DND-41 (cell line): Measurements from ENCODE around the gene CCDC83.
A peak's percentile ranks its signal among the peaks of the same experiment; 100 is the strongest.

Experiments used
- ATAC-seq: fragments of 200-7000 bp; cut with Tn5 transposase; 3 replicates; pipeline ENCODE4 v1.9.1; 2021; ENCODE audit warnings: low read depth; ENCODE audit not compliant: insufficient read depth
- DNase-seq: peaks from one replicate; pipeline ENCODE4 v3.0.0-alpha.2; 2020
- H2AFZ ChIP-seq: 2 replicates; pipeline ENCODE4 v1.6.0; 2012; ENCODE audit warnings: low read depth, low read length
- H3K27ac ChIP-seq: 2 replicates; pipeline ENCODE4 v1.5.1; 2012; ENCODE audit warnings: low read length, inconsistent platforms
- H3K27me3 ChIP-seq: fragments of 200-600 bp; sonication (generic); 2 replicates; pipeline ENCODE4 v1.6.0; 2012; ENCODE audit warnings: low read length, mild to moderate bottlenecking, inconsistent platforms; ENCODE audit not compliant: insufficient read depth, poor library complexity
- H3K36me3 ChIP-seq: 2 replicates; pipeline ENCODE4 v1.5.1; 2012; ENCODE audit warnings: low read length, inconsistent platforms; ENCODE audit not compliant: insufficient read depth
- H3K4me1 ChIP-seq: 2 replicates; pipeline ENCODE4 v1.5.1; 2012; ENCODE audit warnings: mild to moderate bottlenecking, low read length; ENCODE audit not compliant: insufficient read depth
- H3K4me2 ChIP-seq: 2 replicates; pipeline ENCODE4 v1.6.0; 2012; ENCODE audit warnings: mild to moderate bottlenecking, moderate library complexity, low read length, inconsistent platforms; ENCODE audit not compliant: insufficient read depth
- H3K4me3 ChIP-seq, 2 experiments: fragments of 200-600 bp in 1 of 2; shearing (Covaris generic) in 1 of 2; 2 replicates each; pipeline ENCODE4 v1.5.1; 2012 to 2016; ENCODE audit warnings: inconsistent platforms in 2 of 2, low read length in 2 of 2, mild to moderate bottlenecking in 2 of 2, low read depth in 1 of 2, moderate library complexity in 1 of 2
- H3K79me2 ChIP-seq: 2 replicates; pipeline ENCODE4 v1.6.0; 2012; ENCODE audit warnings: low read length, inconsistent platforms; ENCODE audit not compliant: insufficient read depth
- H3K9ac ChIP-seq: 2 replicates; pipeline ENCODE4 v1.6.0; 2012; ENCODE audit warnings: low read depth, mild to moderate bottlenecking, inconsistent platforms, low read length, moderate library complexity
- H3K9me3 ChIP-seq: 2 replicates; pipeline ENCODE4 v1.5.1; 2012; ENCODE audit warnings: low read length, moderate library complexity, mild to moderate bottlenecking, inconsistent platforms; ENCODE audit not compliant: insufficient read depth, severe bottlenecking
- H4K20me1 ChIP-seq: 2 replicates; pipeline ENCODE4 v1.6.0; 2012; ENCODE audit warnings: low read length; ENCODE audit not compliant: insufficient read depth
- EZH2 ChIP-seq: IDR thresholded peaks from 3 replicates; pipeline ENCODE4 v1.6.1; 2012; ENCODE audit warnings: borderline replicate concordance, low read depth, mild to moderate bottlenecking, moderate library complexity, low read length, inconsistent platforms; ENCODE audit not compliant: severe bottlenecking
- TF ChIP-seq, protein P1 (sequence below): IDR thresholded peaks from 2 replicates; pipeline ENCODE4 v1.5.1; 2012; ENCODE audit warnings: borderline replicate concordance, low read length, moderate library complexity, mild to moderate bottlenecking; ENCODE audit not compliant: poor library complexity, severe bottlenecking; ENCODE audit errors: extremely low read depth

The CCDC83 gene

GRCh38 chr11:85855341-85855656 lies at the start of gene CCDC83:
TSS of gene CCDC83 (plus strand) at chr11:85855383. CDS start at chr11:85865124, 9,741 bp downstream.
- H3K9ac ChIP-seq = peak within 1 kb of the TSS; percentile 61
- ATAC-seq (no peak), DNase-seq (no peak)
- no peaks in the 10 kb centered on the region for H3K79me2 ChIP-seq
- H3K4me2 ChIP-seq = peak within 1 kb of the TSS; percentile 95
- peak within 1 kb of the TSS; percentile 19 to 68; a peak in 3 of 4 replicates for H3K4me3 ChIP-seq
- H3K27ac ChIP-seq = peak within 1 kb of the TSS; percentile 69
- peaks cover 14% of the 10 kb centered on the region for H3K4me1 ChIP-seq
- H4K20me1 ChIP-seq = no peaks in the 10 kb centered on the region
- H3K27me3 ChIP-seq = no peaks in the 10 kb centered on the region
- H2AFZ ChIP-seq = peak within 1 kb of the TSS; percentile 94
- H3K36me3 ChIP-seq = no peaks in the 10 kb centered on the region
- no peak for TF ChIP-seq EZH2
- TF ChIP-seq, protein P1, sequence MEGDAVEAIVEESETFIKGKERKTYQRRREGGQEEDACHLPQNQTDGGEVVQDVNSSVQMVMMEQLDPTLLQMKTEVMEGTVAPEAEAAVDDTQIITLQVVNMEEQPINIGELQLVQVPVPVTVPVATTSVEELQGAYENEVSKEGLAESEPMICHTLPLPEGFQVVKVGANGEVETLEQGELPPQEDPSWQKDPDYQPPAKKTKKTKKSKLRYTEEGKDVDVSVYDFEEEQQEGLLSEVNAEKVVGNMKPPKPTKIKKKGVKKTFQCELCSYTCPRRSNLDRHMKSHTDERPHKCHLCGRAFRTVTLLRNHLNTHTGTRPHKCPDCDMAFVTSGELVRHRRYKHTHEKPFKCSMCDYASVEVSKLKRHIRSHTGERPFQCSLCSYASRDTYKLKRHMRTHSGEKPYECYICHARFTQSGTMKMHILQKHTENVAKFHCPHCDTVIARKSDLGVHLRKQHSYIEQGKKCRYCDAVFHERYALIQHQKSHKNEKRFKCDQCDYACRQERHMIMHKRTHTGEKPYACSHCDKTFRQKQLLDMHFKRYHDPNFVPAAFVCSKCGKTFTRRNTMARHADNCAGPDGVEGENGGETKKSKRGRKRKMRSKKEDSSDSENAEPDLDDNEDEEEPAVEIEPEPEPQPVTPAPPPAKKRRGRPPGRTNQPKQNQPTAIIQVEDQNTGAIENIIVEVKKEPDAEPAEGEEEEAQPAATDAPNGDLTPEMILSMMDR = no peak
- no peaks in the 10 kb centered on the region for H3K9me3 ChIP-seq

DNA sequence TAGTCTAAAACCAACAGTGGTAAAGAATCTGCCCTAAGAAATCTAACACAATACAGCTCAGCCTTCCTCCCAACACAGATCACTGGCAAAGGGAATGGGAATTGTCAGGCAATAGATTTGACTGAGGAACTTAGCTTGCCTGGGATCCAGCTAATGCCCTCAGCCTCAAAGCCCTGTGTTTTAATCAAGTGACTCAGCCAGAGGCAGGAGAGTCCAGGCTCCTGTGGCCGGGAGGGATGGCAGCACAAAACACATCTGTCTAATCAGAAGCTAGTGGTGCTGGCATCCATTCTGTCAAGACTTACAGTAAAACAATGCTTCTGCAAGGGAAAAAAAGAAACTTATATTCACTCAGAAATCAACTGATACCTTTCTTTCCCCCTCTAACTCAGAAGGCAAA lies 49.8 kb upstream of the CCDC83 start:
- no peaks in the 10 kb centered on the region for H3K79me2 ChIP-seq
- H3K27me3 ChIP-seq = peaks cover 37% of the 10 kb centered on the region
- TF ChIP-seq, protein P1 = no peak
- TF ChIP-seq EZH2 = no peak
- H3K9ac ChIP-seq = no peak overlapping the region
- no peaks in the 10 kb centered on the region for H3K36me3 ChIP-seq
- H2AFZ ChIP-seq = no peak overlapping the region
- H3K4me1 ChIP-seq = no peaks in the 10 kb centered on the region
- H4K20me1 ChIP-seq = peaks cover 12% of the 10 kb centered on the region; the same call in 1 of the 2 replicates
- no peaks in the 10 kb centered on the region for H3K9me3 ChIP-seq
- H3K4me2 ChIP-seq = no peak overlapping the region
- H3K27ac ChIP-seq = no peak overlapping the region
- no peak for ATAC-seq
- no peak overlapping the region for H3K4me3 ChIP-seq
- DNase-seq = no peak

- ATAC-seq = no peak
- Histone ChIP-seq H3K4me1 (no peaks in the 10 kb centered on the region), H4K20me1 (peaks cover 12% of the 10 kb centered on the region; the same call in 1 of the 2 replicates)
Observed at GRCh38 chr11:85806016-85806415, 49.2 kb upstream of the CCDC83 start.

More at GRCh38 chr11:85806016-85806415, 49.2 kb upstream of the CCDC83 start:
- no peaks in the 10 kb centered on the region for H3K36me3 ChIP-seq
- H3K79me2 ChIP-seq = no peaks in the 10 kb centered on the region
- H3K27ac ChIP-seq = no peak overlapping the region
- H3K4me3 ChIP-seq = no peak overlapping the region
- H3K9ac ChIP-seq = no peak overlapping the region
- no peak overlapping the region for H2AFZ ChIP-seq
- H3K9me3 ChIP-seq = no peaks in the 10 kb centered on the region
- peaks cover 32% of the 10 kb centered on the region for H3K27me3 ChIP-seq
- no peak overlapping the region for H3K4me2 ChIP-seq
- no peak for DNase-seq
- TF ChIP-seq, protein P1 = no peak
- TF ChIP-seq EZH2 = no peak
